ENCODE data around the gene KRTAP4-1.

DNA sequence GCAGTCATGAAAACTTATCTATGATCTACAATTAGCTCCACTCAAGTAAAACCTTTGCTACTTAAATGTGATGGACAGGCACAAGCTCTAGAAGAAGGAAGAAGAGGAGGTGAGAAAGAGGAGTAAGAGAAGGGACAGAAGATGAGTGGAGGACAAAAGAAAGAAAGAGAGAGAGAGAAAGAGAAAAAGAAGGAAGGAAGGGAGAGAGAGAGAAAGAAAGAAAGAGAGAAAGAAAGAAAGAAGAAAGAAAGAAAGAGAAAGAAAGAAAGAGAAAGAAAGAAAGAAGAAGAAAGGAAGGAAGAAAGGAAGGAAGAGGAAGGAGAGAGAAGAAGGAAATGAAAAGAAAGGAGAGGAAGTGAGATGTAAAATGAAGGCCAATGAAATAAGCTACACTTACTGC lies 45.4 kb upstream of the KRTAP4-1 start:
- TF ChIP-seq ZNF232 (CRISPR knock-in tag; IDR thresholded peaks at IDR 0.05) (no peak), EGR1 (conservative IDR thresholded peaks at IDR 0.05) (no peak), HDAC2 (IDR thresholded peaks at IDR 0.05) (no peak), JUNB (CRISPR knock-in tag; conservative IDR thresholded peaks at IDR 0.05) (no peak), RAD21 (CRISPR knock-in tag; conservative IDR thresholded peaks at IDR 0.05 in 1 of 2, IDR thresholded peaks at IDR 0.05 in 1 of 2) (no peak), ELF1 (tag; IDR thresholded peaks at IDR 0.05) (no peak), ZBTB7A (IDR thresholded peaks at IDR 0.05; ENCODE audit: borderline replicate concordance, control insufficient read depth, low read depth, low read length) (no peak), ZNF274 (IDR thresholded peaks at IDR 0.05; ENCODE audit: borderline replicate concordance, low read depth, low read length) (no peak), NFIC (IDR thresholded peaks at IDR 0.05) (no peak), RBM34 (IDR thresholded peaks at IDR 0.05; ENCODE audit: borderline replicate concordance, insufficient read depth, low read length) (no peak), PHF8 (IDR thresholded peaks at IDR 0.05; ENCODE audit: borderline replicate concordance, low read length) (no peak), NFE2 (IDR thresholded peaks at IDR 0.05; ENCODE audit: low read depth) (no peak), OTX1 (CRISPR knock-in tag; IDR thresholded peaks at IDR 0.05) (no peak)
- TF ChIP-seq, protein P1, sequence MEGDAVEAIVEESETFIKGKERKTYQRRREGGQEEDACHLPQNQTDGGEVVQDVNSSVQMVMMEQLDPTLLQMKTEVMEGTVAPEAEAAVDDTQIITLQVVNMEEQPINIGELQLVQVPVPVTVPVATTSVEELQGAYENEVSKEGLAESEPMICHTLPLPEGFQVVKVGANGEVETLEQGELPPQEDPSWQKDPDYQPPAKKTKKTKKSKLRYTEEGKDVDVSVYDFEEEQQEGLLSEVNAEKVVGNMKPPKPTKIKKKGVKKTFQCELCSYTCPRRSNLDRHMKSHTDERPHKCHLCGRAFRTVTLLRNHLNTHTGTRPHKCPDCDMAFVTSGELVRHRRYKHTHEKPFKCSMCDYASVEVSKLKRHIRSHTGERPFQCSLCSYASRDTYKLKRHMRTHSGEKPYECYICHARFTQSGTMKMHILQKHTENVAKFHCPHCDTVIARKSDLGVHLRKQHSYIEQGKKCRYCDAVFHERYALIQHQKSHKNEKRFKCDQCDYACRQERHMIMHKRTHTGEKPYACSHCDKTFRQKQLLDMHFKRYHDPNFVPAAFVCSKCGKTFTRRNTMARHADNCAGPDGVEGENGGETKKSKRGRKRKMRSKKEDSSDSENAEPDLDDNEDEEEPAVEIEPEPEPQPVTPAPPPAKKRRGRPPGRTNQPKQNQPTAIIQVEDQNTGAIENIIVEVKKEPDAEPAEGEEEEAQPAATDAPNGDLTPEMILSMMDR (IDR thresholded peaks at IDR 0.05 in 2 of 3, conservative IDR thresholded peaks at IDR 0.05 in 1 of 3; ENCODE audit: insufficient read depth in 2 of 3, low read depth in 1 of 3, low read length in 3 of 3) = no peak

All from K562 (cell line).